Ishikawa (cell line): ENCODE results near the gene FGFBP2.

Source experiments
- MAX ChIP-seq: IDR thresholded peaks from 2 replicates; pipeline ENCODE4 v1.6.1; 2012
- RAD21 ChIP-seq: IDR thresholded peaks from 2 replicates; pipeline ENCODE4 v1.6.1; 2012; ENCODE audit warnings: low read depth
- YY1 ChIP-seq: IDR thresholded peaks from 2 replicates; pipeline ENCODE4 v1.6.1; 2012; ENCODE audit warnings: low read depth

- TF ChIP-seq YY1 (no peak), RAD21 (no peak), MAX (no peak)
Measured at GRCh38 chr4:15983610-15984009, 20.6 kb upstream of the FGFBP2 start.
